Measurements from ENCODE around the gene PROB1. TPM values are rescaled to one million over a fixed set of nuclear protein-coding genes. Genes with fewer than 3 reads are reported as not detected.
"Not testable (repeated sequence)": the region's sequence is repeated elsewhere in the genome, so short reads cannot be mapped to it uniquely, and the experiment has no call there.

The PROB1 gene
- polyA plus RNA-seq, 1 donor from 2014 or later = 0.74 TPM

DNA sequence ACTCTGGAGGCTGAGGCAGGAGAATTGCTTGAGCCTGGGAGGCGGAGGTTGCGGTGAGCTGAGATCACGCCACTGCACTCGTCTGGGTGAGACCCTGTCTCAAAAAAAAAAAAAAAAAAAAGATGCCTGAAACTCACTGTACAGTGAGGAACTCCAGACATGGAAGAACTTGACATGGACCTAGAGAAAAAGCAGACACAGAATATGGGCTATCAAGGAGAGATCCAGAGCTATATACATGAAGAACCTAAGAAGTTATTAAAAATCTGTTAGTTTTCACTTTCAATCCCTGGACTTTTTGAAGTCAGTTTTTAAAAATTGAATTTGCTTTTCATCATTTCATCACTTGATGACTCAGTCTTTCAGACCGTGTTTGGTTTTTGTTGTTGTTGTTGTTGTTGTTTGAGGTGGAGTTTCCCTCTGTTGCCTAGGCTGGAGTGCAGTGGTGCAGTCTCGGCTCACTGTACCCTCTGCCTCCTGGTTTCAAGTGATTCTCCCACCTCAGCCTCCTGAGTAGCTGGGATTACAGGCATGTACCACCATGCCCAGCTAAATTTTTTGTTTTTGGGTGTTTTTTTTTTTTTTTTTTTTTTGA is 33.0 kb downstream of the PROB1 start:
- Histone ChIP-seq H2AFZ (ENCODE audit: low read depth, low read length) (no peak overlapping the region), H3F3A (ENCODE audit: insufficient read depth, low read length, poor library complexity, severe bottlenecking) (no peaks in the 10 kb centered on the region), H3K4me3 (ENCODE audit: low read length) (no peak overlapping the region), H3K36me3 (ENCODE audit: insufficient read depth, low read length) (peaks cover 12% of the 10 kb centered on the region), H3K4me2 (ENCODE audit: low read length) (no peak overlapping the region), H3K9ac (ENCODE audit: low read length) (no peak overlapping the region), H3K27ac (ENCODE audit: low read length) (no peak overlapping the region), H3K79me2 (replicated peaks; ENCODE audit: insufficient read depth, low read length) (peaks cover 44% of the 10 kb centered on the region), H4K20me1 (ENCODE audit: insufficient read depth) (no peaks in the 10 kb centered on the region), H3K27me3 (ENCODE audit: insufficient read depth, low read depth, low read length) (no peaks in the 10 kb centered on the region), H3K9me3 (ENCODE audit: low read length) (no peaks in the 10 kb centered on the region), H3K9me2 (ENCODE audit: insufficient read depth, low read length) (no peaks in the 10 kb centered on the region)
- no peak for TF ChIP-seq RAD21 (conservative IDR thresholded peaks at IDR 0.05)
- no peak for TF ChIP-seq MXI1 (conservative IDR thresholded peaks at IDR 0.05; ENCODE audit: poor library complexity, severe bottlenecking)

DNA sequence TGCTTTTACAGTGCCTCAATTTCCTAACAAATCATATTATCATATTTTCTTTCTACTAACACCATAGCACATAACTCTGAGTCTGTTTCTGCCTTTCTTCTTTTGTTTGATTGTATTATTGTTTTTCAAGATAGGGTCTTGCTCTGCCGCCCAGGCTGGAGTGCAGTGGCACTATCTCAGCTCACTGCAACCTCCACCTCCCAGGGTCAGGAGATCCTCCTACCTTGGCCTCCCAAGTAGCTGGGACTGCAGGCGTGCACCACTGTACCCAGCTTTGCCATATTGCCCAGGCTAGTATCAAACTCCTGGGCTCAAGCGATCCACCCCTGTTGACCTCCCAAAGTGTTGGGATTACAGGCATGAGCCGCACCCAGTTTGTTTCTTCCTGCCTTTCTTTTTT is 34.5 kb downstream of the PROB1 start:
- no peak overlapping the region for H3K27ac ChIP-seq (ENCODE audit: low read length)
- no peak overlapping the region for H3K4me3 ChIP-seq (ENCODE audit: low read length)
- no peak overlapping the region for H3K9ac ChIP-seq (ENCODE audit: low read length)
- no peak overlapping the region for H3K4me2 ChIP-seq (ENCODE audit: low read length)
- peaks cover 11% of the 10 kb centered on the region for H3K36me3 ChIP-seq (ENCODE audit: insufficient read depth, low read length)
- H4K20me1 ChIP-seq (ENCODE audit: insufficient read depth) = no peaks in the 10 kb centered on the region
- no peak overlapping the region for H2AFZ ChIP-seq (ENCODE audit: low read depth, low read length)
- no peaks in the 10 kb centered on the region for H3F3A ChIP-seq (ENCODE audit: insufficient read depth, low read length, poor library complexity, severe bottlenecking)
- no peaks in the 10 kb centered on the region for H3K9me2 ChIP-seq (ENCODE audit: insufficient read depth, low read length)
- H3K79me2 ChIP-seq (replicated peaks; ENCODE audit: insufficient read depth, low read length) = peaks cover 59% of the 10 kb centered on the region
- TF ChIP-seq EZH2 (IDR thresholded peaks at IDR 0.05; ENCODE audit: borderline replicate concordance, insufficient read depth, low read length, poor library complexity, severe bottlenecking) = no peak
- TF ChIP-seq TAF1 (IDR thresholded peaks at IDR 0.05; ENCODE audit: low read depth) = no peak
- TF ChIP-seq POLR2AphosphoS5 (IDR thresholded peaks at IDR 0.05) = no peak
- TF ChIP-seq, protein P1, sequence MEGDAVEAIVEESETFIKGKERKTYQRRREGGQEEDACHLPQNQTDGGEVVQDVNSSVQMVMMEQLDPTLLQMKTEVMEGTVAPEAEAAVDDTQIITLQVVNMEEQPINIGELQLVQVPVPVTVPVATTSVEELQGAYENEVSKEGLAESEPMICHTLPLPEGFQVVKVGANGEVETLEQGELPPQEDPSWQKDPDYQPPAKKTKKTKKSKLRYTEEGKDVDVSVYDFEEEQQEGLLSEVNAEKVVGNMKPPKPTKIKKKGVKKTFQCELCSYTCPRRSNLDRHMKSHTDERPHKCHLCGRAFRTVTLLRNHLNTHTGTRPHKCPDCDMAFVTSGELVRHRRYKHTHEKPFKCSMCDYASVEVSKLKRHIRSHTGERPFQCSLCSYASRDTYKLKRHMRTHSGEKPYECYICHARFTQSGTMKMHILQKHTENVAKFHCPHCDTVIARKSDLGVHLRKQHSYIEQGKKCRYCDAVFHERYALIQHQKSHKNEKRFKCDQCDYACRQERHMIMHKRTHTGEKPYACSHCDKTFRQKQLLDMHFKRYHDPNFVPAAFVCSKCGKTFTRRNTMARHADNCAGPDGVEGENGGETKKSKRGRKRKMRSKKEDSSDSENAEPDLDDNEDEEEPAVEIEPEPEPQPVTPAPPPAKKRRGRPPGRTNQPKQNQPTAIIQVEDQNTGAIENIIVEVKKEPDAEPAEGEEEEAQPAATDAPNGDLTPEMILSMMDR (IDR thresholded peaks at IDR 0.05; ENCODE audit: poor library complexity, severe bottlenecking) = no peak
- H3K27me3 ChIP-seq (ENCODE audit: insufficient read depth, low read depth, low read length) = no peaks in the 10 kb centered on the region
- H3K9me3 ChIP-seq (ENCODE audit: low read length) = no peaks in the 10 kb centered on the region

DNA sequence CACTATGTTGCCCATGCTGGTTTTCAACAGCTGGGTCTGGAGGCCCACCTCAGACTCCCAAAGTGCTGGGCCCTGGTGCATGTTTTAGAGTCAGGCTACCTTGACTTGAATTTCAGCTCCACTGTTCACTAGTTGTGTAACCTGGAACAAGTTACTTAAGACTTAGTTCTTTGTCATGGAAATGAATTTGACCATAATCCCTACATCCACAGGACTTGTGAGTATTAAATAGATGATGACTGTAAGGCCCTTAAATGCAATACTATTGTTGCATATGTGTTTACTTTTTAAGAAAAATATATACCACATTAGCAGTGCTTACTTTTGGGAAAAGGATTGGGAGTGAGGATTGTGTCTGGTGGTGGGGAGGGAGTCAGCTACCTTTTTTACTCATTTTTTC is 36.8 kb downstream of the PROB1 start:
- no peaks in the 10 kb centered on the region for H3K27me3 ChIP-seq (ENCODE audit: insufficient read depth, low read depth, low read length)
- no peak overlapping the region for H3K4me3 ChIP-seq (ENCODE audit: low read length)
- H3K36me3 ChIP-seq (ENCODE audit: insufficient read depth, low read length) = no peaks in the 10 kb centered on the region
- H3K9me2 ChIP-seq (ENCODE audit: insufficient read depth, low read length) = no peaks in the 10 kb centered on the region
- TF ChIP-seq EP300 (conservative IDR thresholded peaks at IDR 0.05; ENCODE audit: poor library complexity, severe bottlenecking) (no peak), RAD21 (conservative IDR thresholded peaks at IDR 0.05) (no peak), EZH2 (IDR thresholded peaks at IDR 0.05; ENCODE audit: borderline replicate concordance, insufficient read depth, low read length, poor library complexity, severe bottlenecking) (no peak), MXI1 (conservative IDR thresholded peaks at IDR 0.05; ENCODE audit: poor library complexity, severe bottlenecking) (no peak), TAF1 (IDR thresholded peaks at IDR 0.05; ENCODE audit: low read depth) (no peak), POLR2AphosphoS5 (IDR thresholded peaks at IDR 0.05) (no peak), SMC3 (conservative IDR thresholded peaks at IDR 0.05; ENCODE audit: poor library complexity) (no peak)
- TF ChIP-seq, protein P2, sequence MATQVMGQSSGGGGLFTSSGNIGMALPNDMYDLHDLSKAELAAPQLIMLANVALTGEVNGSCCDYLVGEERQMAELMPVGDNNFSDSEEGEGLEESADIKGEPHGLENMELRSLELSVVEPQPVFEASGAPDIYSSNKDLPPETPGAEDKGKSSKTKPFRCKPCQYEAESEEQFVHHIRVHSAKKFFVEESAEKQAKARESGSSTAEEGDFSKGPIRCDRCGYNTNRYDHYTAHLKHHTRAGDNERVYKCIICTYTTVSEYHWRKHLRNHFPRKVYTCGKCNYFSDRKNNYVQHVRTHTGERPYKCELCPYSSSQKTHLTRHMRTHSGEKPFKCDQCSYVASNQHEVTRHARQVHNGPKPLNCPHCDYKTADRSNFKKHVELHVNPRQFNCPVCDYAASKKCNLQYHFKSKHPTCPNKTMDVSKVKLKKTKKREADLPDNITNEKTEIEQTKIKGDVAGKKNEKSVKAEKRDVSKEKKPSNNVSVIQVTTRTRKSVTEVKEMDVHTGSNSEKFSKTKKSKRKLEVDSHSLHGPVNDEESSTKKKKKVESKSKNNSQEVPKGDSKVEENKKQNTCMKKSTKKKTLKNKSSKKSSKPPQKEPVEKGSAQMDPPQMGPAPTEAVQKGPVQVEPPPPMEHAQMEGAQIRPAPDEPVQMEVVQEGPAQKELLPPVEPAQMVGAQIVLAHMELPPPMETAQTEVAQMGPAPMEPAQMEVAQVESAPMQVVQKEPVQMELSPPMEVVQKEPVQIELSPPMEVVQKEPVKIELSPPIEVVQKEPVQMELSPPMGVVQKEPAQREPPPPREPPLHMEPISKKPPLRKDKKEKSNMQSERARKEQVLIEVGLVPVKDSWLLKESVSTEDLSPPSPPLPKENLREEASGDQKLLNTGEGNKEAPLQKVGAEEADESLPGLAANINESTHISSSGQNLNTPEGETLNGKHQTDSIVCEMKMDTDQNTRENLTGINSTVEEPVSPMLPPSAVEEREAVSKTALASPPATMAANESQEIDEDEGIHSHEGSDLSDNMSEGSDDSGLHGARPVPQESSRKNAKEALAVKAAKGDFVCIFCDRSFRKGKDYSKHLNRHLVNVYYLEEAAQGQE (IDR thresholded peaks at IDR 0.05; ENCODE audit: borderline replicate concordance) = no peak
- TF ChIP-seq, protein P1 (IDR thresholded peaks at IDR 0.05; ENCODE audit: poor library complexity, severe bottlenecking) = no peak
- H3K27ac ChIP-seq (ENCODE audit: low read length) = no peak overlapping the region
- H3F3A ChIP-seq (ENCODE audit: insufficient read depth, low read length, poor library complexity, severe bottlenecking) = no peaks in the 10 kb centered on the region
- peaks cover 81% of the 10 kb centered on the region for H3K79me2 ChIP-seq (replicated peaks; ENCODE audit: insufficient read depth, low read length)
- no peak overlapping the region for H3K9ac ChIP-seq (ENCODE audit: low read length)
- H3K4me2 ChIP-seq (ENCODE audit: low read length) = no peak overlapping the region
- peaks cover 3% of the 10 kb centered on the region for H3K9me3 ChIP-seq (ENCODE audit: low read length)
- H4K20me1 ChIP-seq (ENCODE audit: insufficient read depth) = peaks cover 8% of the 10 kb centered on the region
- H2AFZ ChIP-seq (ENCODE audit: low read depth, low read length) = no peak overlapping the region

DNA sequence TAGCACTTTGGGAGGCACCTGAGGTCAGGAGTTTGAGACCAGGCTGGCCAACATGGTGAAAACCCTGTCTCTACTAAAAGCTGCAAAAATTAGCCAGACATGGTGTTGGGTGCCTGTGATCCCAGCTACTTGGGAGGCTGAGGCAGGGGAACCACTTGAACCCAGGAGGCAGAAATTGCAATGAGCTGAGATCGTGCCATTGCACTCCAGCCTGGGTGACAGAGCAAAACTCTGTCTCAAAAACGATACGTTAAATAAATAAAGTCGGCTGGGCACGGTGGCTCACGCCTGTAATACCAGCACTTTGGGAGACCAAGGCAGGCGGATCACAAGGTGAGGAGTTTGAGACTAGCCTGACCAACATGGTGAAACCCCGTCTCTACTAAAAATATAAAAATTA is 39.0 kb downstream of the PROB1 start:
- not testable (repeated sequence) for H3K4me3 ChIP-seq (ENCODE audit: low read length); H2AFZ ChIP-seq (ENCODE audit: low read depth, low read length); H3K36me3 ChIP-seq (ENCODE audit: insufficient read depth, low read length); H3K27me3 ChIP-seq (ENCODE audit: insufficient read depth, low read depth, low read length); H3K9ac ChIP-seq (ENCODE audit: low read length); H3K27ac ChIP-seq (ENCODE audit: low read length); H3K9me2 ChIP-seq (ENCODE audit: insufficient read depth, low read length); H3K4me2 ChIP-seq (ENCODE audit: low read length); H4K20me1 ChIP-seq (ENCODE audit: insufficient read depth); H3K9me3 ChIP-seq (ENCODE audit: low read length); H3F3A ChIP-seq (ENCODE audit: insufficient read depth, low read length, poor library complexity, severe bottlenecking)
- peaks cover 96% of the 10 kb centered on the region for H3K79me2 ChIP-seq (replicated peaks; ENCODE audit: insufficient read depth, low read length)
